Osteocyte (in vitro differentiated cells): ENCODE results near the gene SNX32. TPM values are rescaled to one million over a fixed set of nuclear protein-coding genes. Genes with fewer than 3 reads are reported as not detected.

Experiments used
- DNase-seq: peaks from one replicate; pipeline ENCODE4 v3.0.0; 2021; ENCODE audit warnings: mixed read lengths; ENCODE audit not compliant: unreplicated experiment; ENCODE audit errors: extremely low spot score
- H3K27ac Mint-ChIP-seq: one replicate; pipeline ENCODE4 v1.8.0; 2021; ENCODE audit warnings: mild to moderate bottlenecking, mixed read lengths; ENCODE audit not compliant: unreplicated experiment
- H3K27me3 Mint-ChIP-seq: one replicate; pipeline ENCODE4 v1.8.0; 2021; ENCODE audit warnings: mixed read lengths; ENCODE audit not compliant: unreplicated experiment
- H3K36me3 Mint-ChIP-seq: one replicate; pipeline ENCODE4 v1.8.0; 2021; ENCODE audit warnings: mixed read lengths; ENCODE audit not compliant: unreplicated experiment
- H3K4me1 Mint-ChIP-seq: one replicate; pipeline ENCODE4 v1.8.0; 2021; ENCODE audit warnings: mixed read lengths; ENCODE audit not compliant: unreplicated experiment
- H3K4me3 Mint-ChIP-seq: one replicate; pipeline ENCODE4 v1.8.0; 2021; ENCODE audit warnings: mild to moderate bottlenecking, moderate library complexity, mixed read lengths; ENCODE audit not compliant: unreplicated experiment
- H3K9me3 Mint-ChIP-seq: one replicate; pipeline ENCODE4 v1.8.0; 2021; ENCODE audit warnings: mixed read lengths; ENCODE audit not compliant: unreplicated experiment
- CTCF ChIP-seq: fragments of 200-600 bp; sonication (generic); IDR thresholded peaks from 2 replicates; pipeline ENCODE4 v1.5.0; 2021; ENCODE audit warnings: antibody characterized with exemption, mild to moderate bottlenecking, moderate library complexity
- total RNA-seq: library from RNA; stranded (reverse); gene quantifications from 2 replicates; pipeline ENCODE4 v1.2.1, GENCODE V29; 2021

The SNX32 gene
- total RNA-seq, 1 donor from 2014 or later = 4.0 TPM

GRCh38 chr11:65879617-65880016 is 45.9 kb downstream of the SNX32 start, which contains the start of gene CTSW:
Gene CTSW, plus strand, starts transcription at chr11:65879837. Its CDS starts 18 bp downstream, at chr11:65879855.
- H3K36me3 Mint-ChIP-seq = peaks cover 13% of the 10 kb centered on the region
- no peak for DNase-seq
- H3K4me3 Mint-ChIP-seq = no peak within 1 kb of the TSS
- H3K4me1 Mint-ChIP-seq = peaks cover 3% of the 10 kb centered on the region
- H3K27me3 Mint-ChIP-seq = no peaks in the 10 kb centered on the region
- no peaks in the 10 kb centered on the region for H3K9me3 Mint-ChIP-seq
- no peak for TF ChIP-seq CTCF
- H3K27ac Mint-ChIP-seq = peak within 1 kb of the TSS; percentile 23

- Mint-ChIP-seq H3K36me3 (peaks cover 14% of the 10 kb centered on the region), H3K9me3 (no peaks in the 10 kb centered on the region), H3K27ac (no peak overlapping the region), H3K4me3 (no peak overlapping the region), H3K27me3 (no peaks in the 10 kb centered on the region), H3K4me1 (peaks cover 5% of the 10 kb centered on the region)
- TF ChIP-seq CTCF = no peak
- DNase-seq = no peak
These were observed 46.3 kb downstream of the SNX32 start for GRCh38 chr11:65880027-65880426.

GRCh38 chr11:65880844-65881421 is 47.2 kb downstream of the SNX32 start:
- Mint-ChIP-seq H3K36me3 (peaks cover 18% of the 10 kb centered on the region), H3K27ac (no peak overlapping the region), H3K27me3 (no peaks in the 10 kb centered on the region), H3K4me3 (no peak overlapping the region), H3K4me1 (peaks cover 5% of the 10 kb centered on the region), H3K9me3 (no peaks in the 10 kb centered on the region)
- no peak for TF ChIP-seq CTCF
- no peak for DNase-seq

GRCh38 chr11:65882120-65883057 is 48.6 kb downstream of the SNX32 start:
- no peak for DNase-seq
- TF ChIP-seq CTCF = no peak

GRCh38 chr11:65883058-65883761 is 49.4 kb downstream of the SNX32 start:
- Mint-ChIP-seq H3K36me3 (peaks cover 23% of the 10 kb centered on the region), H3K27me3 (no peaks in the 10 kb centered on the region), H3K9me3 (no peaks in the 10 kb centered on the region), H3K4me3 (no peak overlapping the region), H3K4me1 (peaks cover 23% of the 10 kb centered on the region), H3K27ac (no peak overlapping the region)
- TF ChIP-seq CTCF = no peak
- no peak for DNase-seq

More at GRCh38 chr11:65882120-65883057, 48.6 kb downstream of the SNX32 start:
- Mint-ChIP-seq H3K4me1 (peaks cover 16% of the 10 kb centered on the region), H3K27me3 (no peaks in the 10 kb centered on the region), H3K27ac (no peak overlapping the region), H3K36me3 (peaks cover 23% of the 10 kb centered on the region), H3K4me3 (no peak overlapping the region), H3K9me3 (no peaks in the 10 kb centered on the region)
